CD4-positive, alpha-beta T cell treated with Interleukin-21 for 1 hour (primary cell): ENCODE measurements around the gene ATP5IF1.

Experiments used
- DNase-seq: peaks from one replicate; pipeline ENCODE4 v3.0.0-alpha.2; 2020

ATP5IF1 gene

GRCh38 chr1:28235755-28236655 lies at the start of gene ATP5IF1:
Gene ATP5IF1 (plus strand): TSS chr1:28236124. CDS start chr1:28236184, 60 bp downstream.
- DNase-seq, result peak; percentile 96

GRCh38 chr1:28190337-28190979 lies 45.5 kb upstream of the ATP5IF1 start:
- no peak for DNase-seq

GRCh38 chr1:28190996-28191645 lies 44.8 kb upstream of the ATP5IF1 start:
- no peak for DNase-seq

DNA sequence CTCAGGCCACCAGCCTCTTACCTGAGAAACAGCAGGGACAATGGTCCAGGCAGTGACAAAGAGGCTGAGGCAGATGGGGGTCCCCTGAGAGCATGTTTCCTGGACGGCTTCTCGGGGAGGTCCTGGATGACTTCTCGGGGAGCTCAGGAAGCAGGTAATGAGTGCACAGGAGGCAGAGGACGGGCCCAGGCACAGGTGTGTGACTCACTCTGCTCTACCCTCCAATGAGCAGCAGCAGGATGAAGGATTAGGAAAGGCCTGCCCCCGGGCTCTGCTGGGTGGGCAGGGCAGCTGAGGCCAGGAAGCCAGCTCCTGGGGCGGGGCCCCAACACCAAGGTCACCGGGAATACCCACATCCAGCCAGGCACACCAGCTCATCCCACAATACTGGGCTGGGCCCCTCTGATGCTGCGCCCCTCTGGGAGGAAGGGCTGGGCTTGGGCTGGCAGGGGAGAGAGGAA lies 42.2 kb upstream of the ATP5IF1 start:
- DNase-seq, result no peak

- DNase-seq, result no peak
Observed at GRCh38 chr1:28194326-28195035, 41.4 kb upstream of the ATP5IF1 start.

DNA sequence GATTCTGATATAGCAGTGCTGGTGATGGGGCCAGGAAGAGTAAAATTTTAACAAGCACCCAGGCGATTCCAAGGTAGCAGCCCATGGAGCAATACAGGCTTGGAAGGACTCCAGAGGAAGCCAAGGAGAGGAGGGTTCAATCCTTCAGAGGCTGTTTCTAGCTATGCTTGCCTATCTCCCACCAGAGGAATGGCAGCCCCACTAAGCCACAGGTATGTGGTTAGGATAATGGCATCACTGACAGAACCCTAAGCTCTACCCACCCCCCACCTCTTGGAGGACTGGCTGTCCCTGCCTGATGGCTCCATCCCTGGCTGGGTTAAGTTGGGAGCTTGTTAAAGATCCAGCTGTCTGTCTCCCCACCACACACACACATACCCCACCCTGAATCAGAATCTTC lies 40.1 kb upstream of the ATP5IF1 start:
- DNase-seq, result no peak

- DNase-seq, result no peak
Observed at GRCh38 chr1:28196330-28196729, 39.6 kb upstream of the ATP5IF1 start.

DNA sequence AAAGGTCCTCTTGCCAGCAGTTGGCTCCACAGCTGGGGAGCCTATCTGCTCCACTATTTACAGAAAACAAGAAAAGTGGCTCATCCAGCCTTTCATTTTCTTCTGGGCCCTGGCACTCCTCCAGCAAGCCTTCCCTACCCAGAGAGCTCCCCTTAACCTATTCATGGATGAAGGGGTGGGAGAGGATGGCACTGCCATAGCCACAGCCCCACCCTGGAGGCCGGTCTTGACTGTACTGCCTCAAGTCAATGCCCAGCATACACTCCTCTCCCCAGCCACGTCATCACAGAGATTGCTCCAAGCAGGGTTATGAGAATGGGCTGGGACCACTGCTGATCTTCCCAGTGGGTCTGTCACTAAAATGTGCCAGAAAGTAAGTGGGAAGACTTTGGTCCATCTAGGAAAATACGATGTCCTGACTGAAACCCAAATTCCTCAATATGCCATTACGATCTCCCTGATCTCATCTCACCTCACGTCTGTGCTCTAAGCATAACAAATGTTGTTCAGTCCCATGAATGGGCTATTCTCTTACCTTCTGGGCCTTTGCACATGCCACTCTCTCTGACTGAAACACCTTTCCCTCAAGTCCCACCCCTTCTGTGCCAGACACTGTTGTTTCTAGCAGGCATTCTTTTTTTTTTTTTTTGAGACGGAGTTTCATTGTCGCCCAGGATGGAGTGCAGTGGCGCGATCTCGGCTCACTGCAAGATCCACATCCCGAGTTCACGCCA lies 38.1 kb upstream of the ATP5IF1 start:
- DNase-seq, result no peak

DNA sequence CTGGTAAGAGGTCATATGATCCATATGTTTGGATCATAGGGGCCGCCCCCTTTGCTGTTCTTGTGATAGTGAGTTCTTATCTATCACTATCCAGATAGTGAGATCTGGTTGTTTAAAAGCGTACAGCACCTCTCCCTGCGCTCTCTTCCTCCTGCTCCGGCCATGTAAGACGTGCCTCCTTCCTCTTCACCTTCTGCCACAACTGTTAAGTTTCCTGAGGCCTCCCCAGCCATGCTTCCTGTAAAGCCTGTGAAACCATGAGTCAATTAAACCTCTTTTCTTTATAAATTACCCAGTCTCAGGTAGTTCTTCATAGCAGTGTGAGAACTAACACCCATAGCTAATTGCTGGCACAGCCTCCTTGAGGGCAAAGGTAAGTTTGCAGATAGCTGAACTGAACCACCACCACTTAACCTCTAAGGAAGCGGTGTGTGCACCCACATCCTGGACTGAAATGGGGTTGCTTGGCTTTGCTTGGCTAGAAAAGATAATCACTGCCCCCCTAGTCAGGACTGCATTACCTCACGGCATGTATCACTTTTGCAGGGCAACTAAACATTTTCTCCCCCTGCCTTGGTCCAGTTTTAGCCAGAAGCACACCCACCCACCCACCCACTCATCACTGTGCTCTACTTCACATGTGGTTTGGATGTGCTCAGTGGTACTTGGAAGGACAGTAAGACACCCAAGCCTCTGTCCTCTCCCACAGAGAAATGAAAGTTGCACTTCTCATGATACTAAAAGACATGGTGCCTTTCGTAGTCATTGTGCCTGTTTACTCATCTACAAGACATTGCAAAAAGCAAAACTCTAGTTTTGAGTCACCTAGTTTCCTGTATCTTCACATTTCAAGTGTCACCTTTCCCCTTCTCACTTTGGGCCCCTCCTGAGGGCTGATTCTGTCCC lies 36.3 kb upstream of the ATP5IF1 start:
- DNase-seq, result peak; percentile 75

DNA sequence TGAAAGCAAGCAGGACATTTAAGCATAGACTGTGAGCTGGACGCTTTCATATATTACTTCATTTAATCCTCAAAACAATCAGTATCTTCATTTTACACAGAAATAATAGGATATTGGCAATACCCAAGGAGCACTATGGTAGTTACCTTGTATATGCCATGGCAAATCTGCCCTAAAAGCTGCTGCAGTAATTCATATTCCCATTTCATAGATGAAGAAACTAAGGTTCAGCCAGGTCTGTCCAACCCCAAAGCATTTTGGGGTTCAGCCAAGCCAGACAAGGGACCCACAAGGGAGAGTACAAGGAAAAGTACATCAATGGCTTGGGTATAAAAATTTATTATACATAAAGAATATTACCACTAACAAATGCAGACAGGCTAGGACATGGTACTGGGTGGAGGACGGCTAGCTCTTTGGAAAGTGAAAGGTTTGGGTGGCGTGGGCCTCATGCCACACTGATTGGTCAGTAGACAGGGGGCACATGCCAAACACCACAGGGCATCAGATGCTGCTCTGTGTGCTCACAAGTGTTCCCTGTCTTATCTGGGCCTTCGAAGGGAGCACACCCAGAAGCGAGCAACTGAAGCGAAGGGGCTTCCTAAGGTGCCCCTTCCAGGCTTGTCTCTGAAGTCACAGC lies 35.6 kb upstream of the ATP5IF1 start:
- DNase-seq, result no peak

DNA sequence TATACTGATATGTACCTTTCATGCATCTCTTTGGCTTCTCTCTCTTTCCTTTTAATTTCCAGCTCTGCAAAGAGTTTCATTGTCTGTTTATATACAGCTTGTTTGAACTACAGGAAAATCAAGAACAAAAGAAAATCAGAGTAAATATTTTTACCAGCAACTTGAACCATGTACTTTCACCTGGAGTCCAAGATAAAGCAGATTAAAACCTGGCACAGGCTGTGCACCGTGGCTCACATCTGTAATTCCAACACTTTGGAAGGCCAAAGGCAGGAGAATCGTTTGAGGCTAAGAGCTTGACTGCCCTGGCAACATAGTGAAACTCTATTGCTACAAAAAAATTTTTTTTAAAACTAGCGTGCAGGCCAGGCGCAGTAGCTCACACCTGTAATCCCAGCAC lies 30.7 kb upstream of the ATP5IF1 start:
- DNase-seq, result no peak

DNA sequence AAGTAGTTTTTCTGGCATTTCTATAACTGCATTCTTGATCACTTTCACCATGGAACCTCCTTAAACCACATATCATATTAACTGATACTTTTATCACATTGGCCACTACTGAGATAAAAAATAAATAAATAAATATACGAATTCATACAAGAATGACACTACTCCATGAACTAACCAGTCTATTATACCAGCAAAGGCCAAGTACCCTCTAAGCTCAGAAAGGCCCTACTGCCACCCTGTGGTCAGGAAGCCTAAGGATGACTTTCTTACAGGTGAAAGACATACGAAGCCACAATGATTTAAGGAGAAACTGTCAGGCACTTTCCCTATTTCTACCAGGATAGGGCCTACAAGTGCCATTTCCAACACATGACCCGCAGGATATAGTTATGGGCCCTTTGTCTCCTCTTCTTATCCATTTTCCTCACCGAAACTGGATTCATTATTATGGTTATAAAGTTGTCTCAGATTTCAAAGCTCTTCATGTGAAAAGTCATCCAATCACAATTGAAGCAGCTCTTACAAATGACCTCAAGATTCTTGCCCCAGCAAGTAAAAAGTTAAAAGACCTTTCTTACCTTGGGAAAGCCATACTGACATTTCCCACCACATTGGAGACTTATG lies 27.0 kb upstream of the ATP5IF1 start:
- peak; percentile 78 for DNase-seq

DNA sequence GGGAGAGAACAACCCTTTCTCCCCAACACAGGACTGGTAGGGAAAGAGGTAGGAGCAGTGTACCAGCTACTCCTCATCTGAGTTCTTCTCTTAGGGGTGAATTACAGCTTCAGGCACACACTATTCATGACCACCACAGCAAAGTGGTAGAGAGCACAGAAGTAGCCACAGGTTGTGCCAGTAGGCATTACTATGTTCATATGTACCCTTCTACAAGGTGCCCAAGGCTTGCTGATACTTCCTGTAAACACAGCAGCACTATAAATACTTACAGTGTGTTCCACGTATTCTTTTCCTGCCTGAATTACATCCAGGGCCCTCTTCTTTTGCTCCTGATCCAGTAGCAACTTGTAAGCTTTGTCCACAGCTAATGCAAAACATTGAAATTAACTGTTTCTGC lies 26.2 kb upstream of the ATP5IF1 start:
- DNase-seq, result no peak

DNA sequence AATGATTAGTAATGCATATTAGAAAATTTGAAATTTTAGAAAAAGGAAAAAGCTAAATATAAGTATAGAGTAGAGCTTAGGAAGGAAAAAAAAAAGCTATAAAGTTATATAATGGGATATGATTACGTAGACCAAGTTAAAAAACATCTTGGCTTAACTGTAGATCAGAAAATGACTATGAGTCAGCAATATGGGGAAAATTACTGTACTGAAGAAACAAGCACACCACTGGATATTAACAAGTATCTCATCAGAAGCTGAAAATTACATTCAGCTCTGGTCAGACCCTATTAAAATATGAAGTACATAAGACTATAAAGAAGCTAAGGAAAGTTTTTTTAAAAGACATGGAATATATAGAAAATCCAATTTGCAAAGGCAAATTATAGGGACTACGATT lies 22.6 kb upstream of the ATP5IF1 start:
- no peak for DNase-seq

- no peak for DNase-seq
Observed at GRCh38 chr1:28229089-28229488, 6.8 kb upstream of the ATP5IF1 start.

- DNase-seq, result no peak
Observed at GRCh38 chr1:28229996-28230395, 5.9 kb upstream of the ATP5IF1 start.

DNA sequence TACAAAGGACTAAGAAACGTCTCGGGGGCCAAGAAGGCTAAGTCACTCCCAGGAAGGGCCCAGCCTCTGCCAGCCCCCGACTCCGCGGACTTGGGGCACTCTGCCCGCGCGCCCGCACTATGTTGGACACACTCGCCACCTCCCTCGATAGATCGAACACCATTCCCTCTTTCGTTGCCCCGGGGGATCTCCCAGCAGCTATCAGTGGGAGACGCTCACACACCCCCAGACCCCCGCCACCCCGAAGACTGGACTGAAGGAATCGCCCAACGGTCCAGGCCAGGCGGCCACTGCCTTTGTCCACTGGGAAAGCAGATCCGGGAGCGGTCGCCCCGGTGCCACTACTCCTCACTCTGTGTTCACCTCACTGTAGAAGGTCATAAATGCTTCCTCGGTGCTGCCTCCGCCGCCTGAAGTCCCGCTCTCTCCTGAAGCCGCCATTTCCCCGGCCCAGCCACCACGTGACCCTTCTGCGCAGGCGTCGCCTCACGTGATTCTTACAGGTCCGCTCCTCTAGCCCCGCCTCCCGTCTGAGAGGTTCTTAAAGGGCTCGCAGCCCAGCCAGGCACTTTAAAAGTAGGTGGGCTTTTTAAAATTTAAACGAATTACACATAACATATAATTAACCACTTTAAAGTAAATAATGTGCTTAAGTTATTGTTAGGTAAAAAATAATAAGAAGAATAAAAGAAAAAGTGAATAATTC lies 3.2 kb upstream of the ATP5IF1 start, which contains the start of gene DNAJC8:
DNAJC8 (minus strand) TSS at position 472 of the 706 bp plus-strand sequence; CDS start at position 441, 31 bp downstream.
- DNase-seq, result peak; percentile 93

DNA sequence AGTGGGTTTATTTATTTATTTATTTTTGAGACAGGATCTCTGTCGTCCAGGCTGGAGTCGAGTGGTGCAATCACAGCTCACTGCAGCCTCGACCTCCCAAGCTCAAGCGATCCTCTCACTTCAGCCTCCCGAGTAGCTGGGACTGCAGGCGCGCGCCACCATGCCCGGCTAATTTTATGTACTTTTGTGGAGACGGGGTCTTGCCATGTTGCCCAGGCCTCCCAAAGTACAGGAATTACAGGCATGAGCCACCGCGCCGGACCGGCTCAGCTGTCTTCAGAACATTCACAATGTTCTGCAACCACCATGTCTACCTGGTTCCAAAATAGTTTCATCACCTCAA lies 2.7 kb upstream of the ATP5IF1 start:
- no peak for DNase-seq

- DNase-seq, result no peak
Observed at GRCh38 chr1:28236656-28237322, 865 bp downstream of the ATP5IF1 start.
